ENCODE measurements around the gene CNPY1. TPM values are rescaled to one million over a fixed set of nuclear protein-coding genes. Genes with fewer than 3 reads are reported as not detected.

Gene CNPY1
- polyA plus RNA-seq, 1 of the 3 experiments (the other 2 are of a cell fraction): not detected

DNA sequence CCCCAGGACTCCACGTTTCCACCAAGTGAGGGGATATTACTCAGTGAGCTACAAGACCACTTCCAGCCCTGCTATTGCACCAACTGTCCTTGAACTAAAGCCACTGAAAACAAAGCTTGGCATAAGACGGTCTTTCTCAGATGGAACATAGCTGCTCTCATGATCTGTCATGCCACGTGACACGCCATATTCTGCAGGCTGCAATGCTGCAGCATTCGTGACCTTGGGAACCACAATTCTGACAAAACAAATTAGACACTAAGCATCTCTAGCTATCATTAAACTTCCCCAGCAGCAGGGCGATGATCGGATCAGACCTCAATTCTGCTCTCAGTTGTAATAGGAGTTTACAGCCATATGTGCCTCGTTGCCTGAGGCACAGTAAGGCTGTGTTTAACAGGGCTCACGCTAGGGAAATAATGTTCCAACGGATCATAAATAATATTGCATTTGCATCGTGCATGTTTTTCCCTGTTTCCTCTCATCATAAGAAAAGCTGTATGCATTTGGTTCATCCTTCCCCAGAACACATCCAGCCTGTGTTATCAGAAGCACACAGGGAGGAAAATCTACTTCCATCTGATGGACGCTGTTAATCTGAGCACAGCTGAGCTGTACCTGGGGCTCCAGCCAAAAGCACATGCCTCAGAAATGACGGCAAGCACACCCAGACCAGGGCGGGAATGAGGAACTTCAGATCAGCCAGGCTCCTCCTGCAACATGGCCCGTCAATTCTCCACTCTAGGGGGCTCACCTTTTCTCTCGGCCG, 38.6 kb upstream of the CNPY1 start (continued):
- TF ChIP-seq, protein P1, sequence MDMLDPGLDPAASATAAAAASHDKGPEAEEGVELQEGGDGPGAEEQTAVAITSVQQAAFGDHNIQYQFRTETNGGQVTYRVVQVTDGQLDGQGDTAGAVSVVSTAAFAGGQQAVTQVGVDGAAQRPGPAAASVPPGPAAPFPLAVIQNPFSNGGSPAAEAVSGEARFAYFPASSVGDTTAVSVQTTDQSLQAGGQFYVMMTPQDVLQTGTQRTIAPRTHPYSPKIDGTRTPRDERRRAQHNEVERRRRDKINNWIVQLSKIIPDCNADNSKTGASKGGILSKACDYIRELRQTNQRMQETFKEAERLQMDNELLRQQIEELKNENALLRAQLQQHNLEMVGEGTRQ (IDR thresholded peaks at IDR 0.05; ENCODE audit: borderline replicate concordance, low read depth, low read length): peak; percentile 31; the same call in 1 of the 2 replicates
- TF ChIP-seq RFX5 (IDR thresholded peaks at IDR 0.05; ENCODE audit: low read length) (peak; percentile 65; the same call in 1 of the 2 replicates), JUND (IDR thresholded peaks at IDR 0.05) (no peak), FOXM1 (IDR thresholded peaks at IDR 0.05; ENCODE audit: low read depth) (no peak)

DNA sequence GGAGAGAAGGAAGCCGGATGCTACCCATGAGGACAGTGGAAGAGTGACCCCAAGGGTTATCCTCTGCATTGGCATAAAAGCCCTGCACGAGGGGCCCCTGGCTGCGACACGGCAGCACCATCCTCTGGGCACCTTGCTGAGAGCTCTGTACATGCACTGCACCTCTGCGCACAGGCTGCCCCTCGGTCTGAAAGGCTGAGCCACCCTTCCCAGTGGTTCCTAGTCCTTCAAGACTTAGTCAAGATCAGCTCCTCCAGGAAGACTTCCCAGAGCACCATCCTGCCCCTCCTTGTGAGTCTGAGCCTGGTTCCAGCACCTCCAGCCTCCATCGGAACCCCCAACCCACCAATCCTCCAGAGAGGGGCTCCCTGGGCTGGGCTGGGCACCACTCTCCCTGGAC, 37.9 kb upstream of the CNPY1 start:
- Histone ChIP-seq H2AFZ (ENCODE audit: low read depth) (no peak overlapping the region), H3K4me1 (ENCODE audit: control insufficient read depth in 1 of 2, insufficient read depth in 2 of 2, low read depth in 1 of 2, low read length in 1 of 2) (peaks cover 0 to 14% of the 10 kb centered on the region in 2 experiments; a peak in 1 of 4 replicates), H3K9me3 (no peaks in the 10 kb centered on the region), H3K4me2 (peak overlapping the region; percentile 27; the same call in 1 of the 2 replicates), H3K79me2 (ENCODE audit: insufficient read depth) (no peaks in the 10 kb centered on the region), H3K27me3 (ENCODE audit: insufficient read depth) (peaks cover 81% of the 10 kb centered on the region), H3K4me3 (ENCODE audit: low read depth in 2 of 2, low read length in 1 of 2) (no peak overlapping the region), H3K9ac (no peak overlapping the region), H3K9me2 (no peaks in the 10 kb centered on the region), H3K36me3 (replicated peaks in 1 of 2; ENCODE audit: control insufficient read depth in 1 of 2, insufficient read depth in 2 of 2, low read length in 1 of 2) (no peaks in the 10 kb centered on the region), H3K27ac (ENCODE audit: low read depth in 2 of 2, low read length in 1 of 2) (no peak overlapping the region), H3F3A (replicated peaks; ENCODE audit: insufficient read depth) (no peaks in the 10 kb centered on the region), H4K20me1 (ENCODE audit: insufficient read depth) (no peaks in the 10 kb centered on the region)
- TF ChIP-seq RCOR1 (IDR thresholded peaks at IDR 0.05; ENCODE audit: low read length) (no peak), TCF12 (IDR thresholded peaks at IDR 0.05) (no peak), EP300 (IDR thresholded peaks at IDR 0.05; ENCODE audit: borderline replicate concordance in 1 of 2, low read depth in 1 of 2, low read length in 1 of 2) (no peak), RAD21 (IDR thresholded peaks at IDR 0.05; ENCODE audit: low read length) (no peak), SIN3A (IDR thresholded peaks at IDR 0.05; ENCODE audit: borderline replicate concordance, low read depth, low read length) (no peak), CHD2 (IDR thresholded peaks at IDR 0.05; ENCODE audit: low read length, partially characterized antibody) (no peak), SMC3 (IDR thresholded peaks at IDR 0.05; ENCODE audit: low read depth, low read length) (no peak), TEAD4 (IDR thresholded peaks at IDR 0.05; ENCODE audit: borderline replicate concordance, insufficient read depth) (no peak), EZH2phosphoT487 (IDR thresholded peaks at IDR 0.05; ENCODE audit: borderline replicate concordance, low read depth) (no peak), POLR2AphosphoS5 (IDR thresholded peaks at IDR 0.05; ENCODE audit: low read depth, low read length) (no peak), RXRA (IDR thresholded peaks at IDR 0.05; ENCODE audit: borderline replicate concordance, low read depth) (no peak), TAF1 (IDR thresholded peaks at IDR 0.05; ENCODE audit: borderline replicate concordance, low read depth, low read length) (no peak), ELF1 (IDR thresholded peaks at IDR 0.05) (no peak), MEF2A (IDR thresholded peaks at IDR 0.05; ENCODE audit: borderline replicate concordance, low read depth) (no peak)
- TF ChIP-seq, protein P2, sequence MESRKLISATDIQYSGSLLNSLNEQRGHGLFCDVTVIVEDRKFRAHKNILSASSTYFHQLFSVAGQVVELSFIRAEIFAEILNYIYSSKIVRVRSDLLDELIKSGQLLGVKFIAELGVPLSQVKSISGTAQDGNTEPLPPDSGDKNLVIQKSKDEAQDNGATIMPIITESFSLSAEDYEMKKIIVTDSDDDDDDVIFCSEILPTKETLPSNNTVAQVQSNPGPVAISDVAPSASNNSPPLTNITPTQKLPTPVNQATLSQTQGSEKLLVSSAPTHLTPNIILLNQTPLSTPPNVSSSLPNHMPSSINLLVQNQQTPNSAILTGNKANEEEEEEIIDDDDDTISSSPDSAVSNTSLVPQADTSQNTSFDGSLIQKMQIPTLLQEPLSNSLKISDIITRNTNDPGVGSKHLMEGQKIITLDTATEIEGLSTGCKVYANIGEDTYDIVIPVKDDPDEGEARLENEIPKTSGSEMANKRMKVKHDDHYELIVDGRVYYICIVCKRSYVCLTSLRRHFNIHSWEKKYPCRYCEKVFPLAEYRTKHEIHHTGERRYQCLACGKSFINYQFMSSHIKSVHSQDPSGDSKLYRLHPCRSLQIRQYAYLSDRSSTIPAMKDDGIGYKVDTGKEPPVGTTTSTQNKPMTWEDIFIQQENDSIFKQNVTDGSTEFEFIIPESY (IDR thresholded peaks at IDR 0.05; ENCODE audit: borderline replicate concordance, low read depth): no peak
- TF ChIP-seq, protein P3, sequence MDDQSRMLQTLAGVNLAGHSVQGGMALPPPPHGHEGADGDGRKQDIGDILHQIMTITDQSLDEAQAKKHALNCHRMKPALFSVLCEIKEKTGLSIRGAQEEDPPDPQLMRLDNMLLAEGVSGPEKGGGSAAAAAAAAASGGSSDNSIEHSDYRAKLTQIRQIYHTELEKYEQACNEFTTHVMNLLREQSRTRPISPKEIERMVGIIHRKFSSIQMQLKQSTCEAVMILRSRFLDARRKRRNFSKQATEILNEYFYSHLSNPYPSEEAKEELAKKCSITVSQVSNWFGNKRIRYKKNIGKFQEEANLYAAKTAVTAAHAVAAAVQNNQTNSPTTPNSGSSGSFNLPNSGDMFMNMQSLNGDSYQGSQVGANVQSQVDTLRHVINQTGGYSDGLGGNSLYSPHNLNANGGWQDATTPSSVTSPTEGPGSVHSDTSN (IDR thresholded peaks at IDR 0.05): no peak
- ChIA-PET CTCF (interaction anchor here (0.7 to 8.2 kb wide), 9 partner anchors 14 to 516 kb away, joined by 3 to 117 read pairs (median 3); no protein-coding TSS in a partner anchor), POLR2A (no interaction called here)
- DNase-seq: no peak
- 41% methylated on average over 5 of the region's 7 CpGs for WGBS (ENCODE audit: low lambda C conversion rate)

All from SK-N-SH (cell line).